ENCODE results near the gene MYH16.

DNA sequence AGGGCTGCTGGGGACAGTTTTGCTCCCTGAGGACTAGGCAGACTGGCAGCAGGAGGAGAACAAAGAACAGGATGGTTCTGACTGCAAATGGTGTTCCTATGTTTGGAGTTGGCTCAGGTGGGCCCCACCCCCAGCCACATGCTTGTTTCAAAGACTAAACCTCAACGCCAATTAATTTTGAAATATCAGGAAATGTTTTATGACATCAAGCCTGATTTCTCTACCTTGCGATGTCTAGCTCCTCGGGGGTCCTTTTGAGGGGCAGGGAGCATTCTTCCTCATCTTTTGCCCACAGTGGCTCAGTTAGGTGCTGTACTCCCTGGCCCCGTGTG, 4.1 kb upstream of the MYH16 start:
- no peak for TF ChIP-seq POLR2A (IDR thresholded peaks at IDR 0.05)
- no peak for TF ChIP-seq CTCF (IDR thresholded peaks at IDR 0.05 in 8 of 11, conservative IDR thresholded peaks at IDR 0.05 in 3 of 11)
- TF ChIP-seq POLR2AphosphoS5 (IDR thresholded peaks at IDR 0.05) = no peak
